ENCODE measurements around the gene SLC28A2.

Gene SLC28A2

GRCh38 chr15:45251888-45252287, at the start of gene SLC28A2:
TSS of gene SLC28A2 (plus strand) at chr15:45252234. CDS start at chr15:45253216, 982 bp downstream.
- in situ Hi-C loops (cut with MboI; ENCODE audit: low pct_unique_long_range_greater_than_20kb, low sequenced_read_pairs, unreplicated experiment): no loop called here
- no peak for DNase-seq (ENCODE audit: low spot score)
- TF ChIP-seq CTCF (IDR thresholded peaks at IDR 0.05; ENCODE audit: extremely low read depth, insufficient read depth, missing control alignments): no peak

- in situ Hi-C loops (cut with MboI; ENCODE audit: low pct_unique_long_range_greater_than_20kb, low sequenced_read_pairs, unreplicated experiment): loop anchor here (25.0 kb wide), 1 partner anchor 184 kb away; the partner anchor contains the start of gene GATM
- TF ChIP-seq CTCF (IDR thresholded peaks at IDR 0.05; ENCODE audit: extremely low read depth, insufficient read depth, missing control alignments): no peak
- DNase-seq (ENCODE audit: low spot score): no peak
These were observed 48.9 kb upstream of the SLC28A2 start for GRCh38 chr15:45203182-45203581.

- DNase-seq (ENCODE audit: low spot score): peak; percentile 67
- TF ChIP-seq CTCF (IDR thresholded peaks at IDR 0.05; ENCODE audit: extremely low read depth, insufficient read depth, missing control alignments): peak; percentile 93
- in situ Hi-C loops (cut with MboI; ENCODE audit: low pct_unique_long_range_greater_than_20kb, low sequenced_read_pairs, unreplicated experiment): loop anchor here (25.0 kb wide), 1 partner anchor 182 kb away; the partner anchor contains the start of gene GATM
These were observed 46.8 kb upstream of the SLC28A2 start for GRCh38 chr15:45205192-45205591.

- TF ChIP-seq CTCF (IDR thresholded peaks at IDR 0.05; ENCODE audit: extremely low read depth, insufficient read depth, missing control alignments): no peak
- DNase-seq (ENCODE audit: low spot score): no peak
- in situ Hi-C loops (cut with MboI; ENCODE audit: low pct_unique_long_range_greater_than_20kb, low sequenced_read_pairs, unreplicated experiment): loop anchor here (25.0 kb wide), 1 partner anchor 175 kb away; the partner anchor contains the start of gene GATM
These were observed 39.5 kb upstream of the SLC28A2 start for GRCh38 chr15:45212493-45212892.

GRCh38 chr15:45221053-45221599, 30.9 kb upstream of the SLC28A2 start:
- in situ Hi-C loops (cut with MboI; ENCODE audit: low pct_unique_long_range_greater_than_20kb, low sequenced_read_pairs, unreplicated experiment): loop anchor here (25.0 kb wide), 1 partner anchor 166 kb away; the partner anchor contains the start of gene GATM
- DNase-seq (ENCODE audit: low spot score): no peak
- TF ChIP-seq CTCF (IDR thresholded peaks at IDR 0.05; ENCODE audit: extremely low read depth, insufficient read depth, missing control alignments): no peak

GRCh38 chr15:45221967-45222366, 30.1 kb upstream of the SLC28A2 start:
- TF ChIP-seq CTCF (IDR thresholded peaks at IDR 0.05; ENCODE audit: extremely low read depth, insufficient read depth, missing control alignments): no peak
- no peak for DNase-seq (ENCODE audit: low spot score)
- in situ Hi-C loops (cut with MboI; ENCODE audit: low pct_unique_long_range_greater_than_20kb, low sequenced_read_pairs, unreplicated experiment): loop anchor here (25.0 kb wide), 1 partner anchor 165 kb away; the partner anchor contains the start of gene GATM
